DMS79 (cell line): ENCODE results near the gene PRM1.
"Not testable (repeated sequence)": the region's sequence is repeated elsewhere in the genome, so short reads cannot be mapped to it uniquely, and the experiment has no call there.

Experiments
- DNase-seq: peaks from one replicate; lab custom pipeline; 2025; lab: John Stamatoyannopoulos, UW

The PRM1 gene

DNA sequence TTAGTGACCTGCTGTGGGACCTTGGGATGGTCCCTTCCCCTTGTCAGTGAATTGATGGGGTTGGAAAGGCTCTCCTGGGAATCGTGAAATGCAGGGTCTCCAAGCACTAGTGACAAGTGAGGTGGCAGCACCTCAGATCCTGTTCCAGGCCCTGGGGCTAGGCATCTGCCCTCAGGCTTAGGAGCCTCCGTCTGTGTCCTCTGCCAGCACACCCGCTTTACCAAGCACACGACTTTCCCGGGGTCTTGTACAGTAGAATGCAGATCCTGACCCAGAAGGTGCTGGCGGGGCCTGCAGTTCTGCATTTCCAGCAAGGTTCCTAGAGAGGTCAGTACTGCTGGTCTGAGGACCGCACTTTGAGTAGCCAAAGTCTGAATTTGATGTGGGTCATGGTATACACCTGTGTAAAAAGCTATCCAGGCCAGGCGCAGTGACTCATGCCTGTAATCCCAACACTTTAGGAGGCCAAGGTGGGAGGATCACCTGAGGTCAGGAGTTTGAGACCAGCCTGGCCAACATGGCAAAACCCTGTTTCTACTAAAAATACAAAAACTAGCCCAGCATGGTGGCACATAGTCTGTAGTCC lies 33.3 kb upstream of the PRM1 start:
- DNase-seq: no peak

DNA sequence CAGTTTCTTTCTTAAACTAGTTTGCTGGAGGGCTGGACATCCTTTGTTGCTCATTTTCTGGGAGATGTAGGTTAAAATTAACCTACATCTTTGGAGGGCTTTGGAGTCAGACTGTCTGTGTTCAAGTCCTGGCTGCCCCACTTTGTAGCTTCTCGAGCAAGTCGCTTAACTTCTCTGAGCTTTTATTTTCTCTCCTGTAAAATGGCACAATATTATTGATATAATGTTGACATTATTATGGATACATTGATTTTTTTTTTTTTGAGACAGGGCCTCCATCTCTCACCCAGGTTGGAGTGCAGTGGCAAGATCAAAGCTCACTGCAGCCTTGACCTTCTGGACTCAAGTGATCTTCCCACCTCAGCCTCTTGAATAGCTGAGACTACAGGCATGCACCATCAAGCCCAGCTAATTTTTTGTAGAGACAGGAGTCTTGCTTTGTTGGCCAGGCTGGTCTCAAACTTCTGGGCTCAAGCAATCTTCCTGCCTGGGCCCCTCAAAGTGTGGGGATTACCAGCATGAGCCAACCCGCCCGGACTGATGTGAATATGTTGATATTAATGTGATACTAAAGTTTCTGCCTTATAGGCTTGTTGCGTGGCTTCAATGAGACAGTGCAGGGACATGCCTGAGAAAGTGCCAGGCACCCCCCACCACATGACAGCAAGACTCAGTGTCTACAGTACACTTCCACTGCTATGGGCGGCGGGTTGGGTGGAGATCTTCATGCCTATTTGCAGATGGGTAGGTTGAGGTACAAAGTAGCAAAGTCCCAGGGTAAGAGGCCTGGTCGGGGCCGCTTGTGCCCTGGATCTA lies 32.6 kb upstream of the PRM1 start:
- no peak for DNase-seq

DNA sequence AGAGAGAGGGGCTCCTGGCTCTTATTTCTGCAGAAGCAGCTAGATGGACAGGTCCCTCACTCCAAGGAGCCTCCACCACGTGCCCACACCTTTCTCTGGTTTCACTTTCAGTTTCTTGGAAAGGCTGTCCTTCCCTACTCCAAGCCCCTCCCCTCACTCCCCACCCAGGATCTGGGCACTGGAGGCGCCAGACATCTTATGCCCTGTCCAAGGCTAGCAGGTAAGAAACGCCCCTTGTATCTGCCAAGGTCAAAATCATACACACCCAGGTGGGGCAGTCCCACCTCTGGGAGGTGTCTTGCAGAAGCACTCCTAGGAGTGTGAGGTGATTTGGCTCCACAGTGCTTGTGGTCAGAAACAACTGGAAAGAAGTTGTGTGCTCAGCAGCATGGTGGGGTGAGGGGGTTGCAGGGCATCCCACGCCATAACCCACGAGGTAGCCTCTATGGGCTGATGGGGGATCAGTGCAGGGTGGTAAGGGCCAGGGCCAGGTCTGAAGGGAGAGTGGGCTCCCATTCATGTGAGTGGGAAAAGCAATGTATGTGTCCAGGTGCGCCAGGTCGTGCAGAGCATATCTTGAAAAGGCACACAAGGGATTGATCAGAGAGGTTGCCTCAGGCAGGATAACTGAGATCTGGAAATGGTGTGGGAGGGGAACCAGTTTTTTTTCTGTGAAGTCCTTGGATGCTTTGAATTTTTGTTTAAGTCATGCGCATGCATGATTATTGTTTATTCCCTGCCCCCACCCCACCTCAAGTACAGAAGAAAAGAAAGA lies 31.8 kb upstream of the PRM1 start:
- DNase-seq: peak; percentile 65

DNA sequence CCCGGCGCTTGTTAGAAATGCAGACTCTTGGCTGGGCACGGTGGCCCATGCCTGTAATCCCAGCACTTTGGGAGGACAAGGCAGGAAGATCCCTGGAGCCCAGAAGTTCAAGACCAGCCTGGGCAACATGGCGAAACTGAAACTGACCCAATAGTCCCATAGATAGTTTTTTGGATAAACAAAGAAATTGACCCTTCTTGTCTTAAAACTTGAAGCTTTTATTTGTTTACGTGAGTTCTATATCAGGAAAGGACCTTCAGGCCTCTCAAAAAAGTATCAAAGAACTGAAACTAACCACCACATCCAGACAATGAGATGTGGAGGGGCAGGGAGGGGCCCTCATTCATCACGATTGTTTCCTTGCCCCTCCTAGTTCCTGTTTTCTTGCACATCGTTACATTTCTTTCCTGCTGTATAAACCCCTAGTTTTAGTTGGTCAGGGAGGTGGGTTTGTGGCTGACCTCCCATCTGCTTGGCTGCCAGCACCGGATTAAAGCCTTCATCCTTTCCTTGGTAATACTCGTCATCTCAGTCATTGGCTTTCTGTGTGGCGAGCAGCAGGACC lies 29.9 kb upstream of the PRM1 start:
- DNase-seq: no peak

DNA sequence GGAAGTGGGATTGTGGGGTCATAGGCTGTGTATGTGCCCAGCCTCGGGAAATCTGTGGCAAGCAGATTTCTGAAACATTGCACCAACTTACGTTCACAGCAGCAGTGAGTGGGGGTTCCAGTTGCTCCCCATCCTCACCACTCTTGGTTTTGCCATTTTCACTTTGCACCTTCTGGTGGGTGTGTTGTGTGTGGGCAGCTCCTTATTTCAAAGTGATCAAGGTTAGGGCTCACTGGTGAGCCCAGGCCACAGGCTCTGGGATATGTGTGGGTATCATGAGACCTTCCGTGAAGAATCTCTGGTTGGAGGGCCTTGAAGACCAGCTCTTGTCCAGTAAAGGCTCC lies 29.5 kb upstream of the PRM1 start:
- no peak for DNase-seq

DNA sequence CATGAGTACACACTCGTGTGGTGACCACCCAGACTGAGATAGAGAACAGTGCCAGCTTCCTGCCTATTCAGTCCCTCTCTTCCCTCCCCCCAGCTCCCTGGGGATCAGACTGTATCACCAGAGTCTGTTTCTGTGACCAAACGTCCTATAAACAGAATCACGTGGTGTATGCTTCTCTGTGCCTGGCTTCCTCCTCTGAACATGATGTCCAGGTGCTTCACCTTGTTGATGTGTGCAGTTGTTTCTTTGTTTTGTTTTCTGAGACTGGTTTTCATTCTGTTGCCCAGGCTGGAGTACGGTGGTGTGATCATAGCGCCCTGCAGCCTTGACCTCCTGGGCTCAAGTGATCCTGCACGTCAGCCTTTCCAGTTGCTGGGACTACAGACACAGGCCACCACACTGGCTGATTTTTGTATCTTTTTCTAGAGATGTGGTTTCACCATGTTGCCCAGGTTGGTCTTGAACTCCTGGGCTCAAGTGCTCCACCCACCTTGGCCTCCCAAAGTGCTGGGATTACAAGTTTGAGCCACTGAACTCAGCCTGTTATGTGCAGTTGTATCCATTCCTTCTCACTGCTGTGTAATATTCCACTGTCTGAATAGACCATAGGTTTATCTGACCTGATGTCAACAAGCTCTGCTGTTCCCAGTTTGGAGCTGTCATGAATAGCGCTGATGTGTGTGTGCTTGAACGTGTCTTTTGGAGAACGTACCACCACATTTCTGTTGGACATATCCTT lies 28.9 kb upstream of the PRM1 start:
- DNase-seq: no peak

DNA sequence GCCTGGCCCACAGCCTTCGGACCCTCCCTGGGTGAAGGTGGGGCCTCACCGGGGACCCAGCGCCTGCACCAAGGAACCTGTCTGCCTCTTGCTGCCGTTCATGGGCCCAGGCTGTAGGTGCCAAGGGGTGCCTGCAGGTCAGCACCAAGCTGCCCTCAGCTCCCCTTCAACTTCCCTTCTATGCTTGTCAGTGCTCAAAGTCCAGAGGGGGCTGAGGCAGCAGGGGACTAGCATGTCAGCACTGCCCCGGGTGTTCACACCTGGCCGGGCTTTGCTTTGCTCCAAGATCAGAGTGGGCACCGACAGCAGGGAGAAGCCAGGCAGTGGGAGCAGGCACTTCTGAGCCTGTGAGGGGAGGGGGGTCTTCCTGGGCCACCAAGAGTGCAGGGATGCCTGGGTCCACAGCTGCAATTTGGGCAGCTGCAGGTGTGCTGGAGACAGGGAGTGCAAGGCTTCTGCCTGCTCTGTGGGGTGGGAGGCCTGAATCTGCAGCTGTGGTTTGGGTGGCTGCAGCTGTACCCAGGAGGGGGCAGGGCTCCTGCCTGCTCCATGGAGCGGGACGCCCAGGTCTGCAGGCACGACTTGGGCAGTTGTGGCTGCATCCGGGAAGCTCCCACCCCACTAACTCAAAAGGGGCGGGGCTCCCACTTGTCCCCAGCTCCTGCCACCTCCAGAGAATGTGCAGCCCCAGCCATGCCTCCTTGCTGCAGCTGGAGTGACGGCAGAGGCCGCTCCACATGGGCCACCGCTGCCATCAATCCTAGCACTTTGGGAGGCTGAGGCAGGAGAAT lies 27.6 kb upstream of the PRM1 start:
- no peak for DNase-seq

DNA sequence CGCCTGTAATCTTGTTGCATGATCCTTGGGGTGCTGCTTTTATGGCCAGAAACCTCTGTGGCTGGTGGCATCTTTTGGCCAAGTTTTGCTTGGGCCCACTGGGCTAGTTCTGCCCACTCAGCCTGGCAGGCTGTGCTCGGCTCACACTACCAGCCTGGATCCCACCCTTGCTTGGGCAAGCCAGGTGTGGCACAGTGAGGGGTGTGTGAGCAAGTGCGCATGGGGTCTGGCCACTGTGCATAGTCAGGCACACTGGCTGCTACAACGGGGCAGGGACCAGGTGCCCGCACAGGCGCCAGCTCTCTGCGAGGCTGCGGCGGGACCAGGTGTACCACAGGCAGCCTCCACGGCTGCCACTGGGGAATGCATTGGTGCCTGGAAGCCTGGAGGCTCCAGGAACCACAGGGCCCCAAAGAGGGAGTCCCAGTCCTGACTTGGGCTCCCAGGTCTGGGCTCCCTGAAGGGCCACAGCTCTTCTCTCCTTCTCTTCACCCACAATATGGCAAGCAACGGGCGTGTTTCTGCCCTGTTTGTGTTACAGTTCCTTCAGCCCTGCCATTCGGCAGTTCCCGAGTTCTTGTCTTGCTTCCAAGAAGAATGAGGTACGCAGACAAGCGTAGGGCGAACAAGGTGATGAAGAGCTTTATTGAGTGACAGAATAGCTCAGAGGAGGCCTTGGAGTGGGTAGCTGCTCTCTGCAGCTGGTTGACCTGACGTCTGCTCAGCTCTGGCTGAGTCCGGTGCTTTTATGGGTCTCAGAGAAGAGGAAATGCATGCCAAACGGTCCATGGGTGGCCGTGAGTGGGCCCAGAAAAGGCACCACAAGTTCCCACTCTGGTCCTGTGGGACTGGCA lies 26.7 kb upstream of the PRM1 start:
- no peak for DNase-seq

DNA sequence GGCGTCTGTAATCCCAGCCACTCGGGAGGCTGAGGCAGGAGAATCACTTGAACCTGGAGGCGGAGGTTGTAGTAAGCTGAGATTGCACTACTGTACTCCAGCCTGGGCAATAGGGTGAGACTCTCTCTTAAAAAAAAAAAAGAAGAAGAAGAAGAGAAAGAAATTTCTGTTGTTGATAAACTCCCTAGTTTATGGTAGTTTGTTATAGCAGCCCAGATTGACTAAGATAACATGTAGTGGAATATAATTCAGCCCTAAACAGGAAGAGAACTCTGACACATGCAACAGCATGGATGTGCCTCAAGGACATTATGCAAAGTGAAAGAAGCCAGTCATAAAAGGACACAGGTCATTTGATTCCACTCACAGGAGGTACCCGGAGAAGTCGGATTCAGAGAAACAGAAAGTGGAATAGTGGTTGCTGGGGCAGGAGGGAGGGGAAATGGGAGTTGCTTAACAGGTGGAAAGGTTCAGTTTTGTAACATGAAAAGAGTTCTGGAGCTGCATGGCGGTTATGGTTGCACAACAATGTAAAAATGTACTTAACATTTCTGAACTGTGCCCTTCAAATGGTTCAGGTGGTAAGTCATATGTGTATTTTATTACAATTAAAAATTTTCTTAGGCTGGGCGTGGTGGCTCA lies 26.0 kb upstream of the PRM1 start:
- no peak for DNase-seq

DNA sequence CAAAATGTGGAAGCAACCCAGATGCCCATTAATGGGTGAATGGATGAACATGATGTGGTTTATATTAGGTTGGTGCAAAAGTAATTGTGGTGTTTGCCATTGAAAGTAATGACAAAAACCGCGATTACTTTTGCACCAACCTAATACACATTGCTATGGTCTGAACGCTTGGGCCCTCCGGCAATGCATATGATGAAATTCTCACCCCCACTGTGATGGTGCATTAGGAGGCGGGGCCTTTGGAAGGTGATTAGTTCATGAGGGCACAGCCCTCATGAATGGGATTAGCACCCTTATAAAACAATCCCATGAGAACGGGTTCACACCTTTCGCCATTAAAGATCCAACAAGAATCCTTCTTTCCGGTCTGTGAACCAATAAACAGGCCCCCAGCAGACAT lies 25.3 kb upstream of the PRM1 start:
- no peak for DNase-seq

DNA sequence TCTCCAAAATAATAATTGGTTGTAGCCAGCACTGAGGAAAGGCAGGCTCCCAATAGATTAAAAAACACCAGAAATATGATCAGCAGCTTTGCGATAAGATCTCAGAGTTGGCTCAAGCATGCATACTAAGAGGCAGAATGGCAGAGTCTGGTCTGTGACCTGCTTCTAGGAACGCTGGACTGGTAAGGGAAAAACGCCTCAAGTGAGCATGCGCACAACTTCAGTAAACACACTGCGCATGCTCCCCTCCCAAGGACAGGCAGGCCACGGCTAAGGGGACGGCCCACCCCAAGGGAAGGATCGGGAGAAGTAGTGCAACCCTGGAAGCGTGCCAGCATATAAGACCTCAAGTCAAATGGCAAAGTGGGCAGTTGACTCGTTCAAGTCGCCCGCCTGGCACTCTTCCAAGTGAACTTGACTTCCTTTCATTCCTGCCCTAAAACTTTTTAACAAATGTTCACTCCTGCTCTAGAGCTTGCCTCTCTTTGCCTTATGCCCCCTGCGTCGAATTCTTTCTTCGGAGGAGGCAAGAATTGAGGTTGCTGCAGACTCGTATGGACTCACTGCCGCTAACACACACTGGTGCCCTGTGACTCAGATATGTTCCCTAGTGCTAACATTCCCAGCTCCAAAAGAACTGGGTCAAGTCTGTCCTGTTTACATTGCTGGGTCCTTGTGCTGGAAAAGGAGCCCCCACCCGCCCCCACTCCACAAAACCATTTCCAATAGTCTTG lies 22.4 kb upstream of the PRM1 start:
- peak; percentile 84 for DNase-seq

DNA sequence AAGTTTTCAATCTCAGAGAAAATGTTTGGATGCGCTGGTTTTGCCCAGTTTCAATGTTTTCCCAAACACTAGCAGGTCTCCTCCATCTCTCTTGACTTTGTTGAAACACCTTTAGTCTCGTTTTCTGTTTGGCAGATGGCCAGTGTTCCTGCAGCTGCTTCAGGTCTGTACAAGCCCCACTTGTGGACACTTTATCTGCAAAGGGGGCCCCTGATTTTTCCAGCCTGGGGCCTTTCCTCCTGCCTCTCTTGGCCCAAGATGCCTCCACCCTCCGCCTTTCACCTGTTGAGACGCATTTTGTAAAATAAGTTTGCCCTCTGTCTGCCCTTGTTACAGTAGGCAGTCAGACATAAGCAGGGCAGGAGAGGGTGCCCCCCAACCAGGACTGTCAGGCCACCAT lies 21.8 kb upstream of the PRM1 start:
- peak; percentile 90 for DNase-seq

DNA sequence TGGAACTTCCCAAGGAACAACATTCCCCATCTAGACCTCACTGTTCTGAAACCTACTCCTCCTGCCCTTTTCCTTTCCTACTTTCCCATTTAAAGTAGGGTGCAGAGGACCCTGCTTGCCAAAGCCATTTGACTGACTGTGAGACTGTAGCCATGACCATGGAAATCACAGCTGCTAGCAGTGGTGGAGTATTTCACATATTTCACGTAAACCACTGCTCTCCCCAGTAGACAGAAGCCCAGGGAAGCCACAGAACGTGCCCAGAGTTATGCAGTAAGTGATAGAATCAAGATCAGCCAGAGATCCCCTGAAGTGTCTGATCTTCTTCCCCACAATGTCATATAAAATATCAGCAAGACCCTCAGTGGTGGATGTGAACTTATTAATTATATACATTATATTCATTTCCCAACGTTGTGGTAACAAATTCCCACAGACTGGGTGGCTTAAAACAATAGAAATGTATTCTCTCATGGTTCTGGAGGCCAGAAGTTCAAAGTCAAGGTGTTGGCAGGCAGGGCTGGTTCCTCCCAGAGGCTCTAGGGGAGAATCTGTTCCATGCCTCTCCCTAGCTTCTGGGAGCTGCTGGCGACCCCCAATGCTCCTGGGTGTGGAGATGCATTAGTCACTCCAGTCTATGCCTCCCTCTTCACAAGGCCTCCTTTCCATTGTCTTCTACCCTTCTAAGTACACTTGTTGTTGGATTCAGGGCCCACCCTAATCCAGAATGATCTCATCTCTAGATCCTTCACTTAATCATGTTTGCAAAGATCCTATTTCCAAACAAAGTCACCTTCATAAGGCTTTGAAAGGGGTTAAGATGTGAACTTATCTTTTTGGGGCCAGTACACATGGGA lies 20.7 kb upstream of the PRM1 start:
- DNase-seq: no peak

DNA sequence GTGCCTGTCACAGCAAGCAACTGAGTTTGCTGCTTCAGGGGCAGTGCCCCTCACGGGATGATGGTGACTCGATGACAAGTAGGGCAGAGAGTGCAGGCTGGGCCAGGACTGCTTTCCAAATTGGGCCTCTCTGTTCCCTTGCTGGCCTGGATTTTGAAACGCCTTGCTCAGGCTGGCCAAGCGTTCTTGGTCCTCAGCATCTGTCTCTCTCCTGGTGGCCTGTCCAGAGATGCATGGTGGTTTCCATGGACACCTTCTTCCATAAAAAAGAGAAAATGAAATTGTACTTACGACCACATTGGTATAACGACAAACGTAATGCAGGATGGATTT lies 19.4 kb upstream of the PRM1 start:
- no peak for DNase-seq

DNA sequence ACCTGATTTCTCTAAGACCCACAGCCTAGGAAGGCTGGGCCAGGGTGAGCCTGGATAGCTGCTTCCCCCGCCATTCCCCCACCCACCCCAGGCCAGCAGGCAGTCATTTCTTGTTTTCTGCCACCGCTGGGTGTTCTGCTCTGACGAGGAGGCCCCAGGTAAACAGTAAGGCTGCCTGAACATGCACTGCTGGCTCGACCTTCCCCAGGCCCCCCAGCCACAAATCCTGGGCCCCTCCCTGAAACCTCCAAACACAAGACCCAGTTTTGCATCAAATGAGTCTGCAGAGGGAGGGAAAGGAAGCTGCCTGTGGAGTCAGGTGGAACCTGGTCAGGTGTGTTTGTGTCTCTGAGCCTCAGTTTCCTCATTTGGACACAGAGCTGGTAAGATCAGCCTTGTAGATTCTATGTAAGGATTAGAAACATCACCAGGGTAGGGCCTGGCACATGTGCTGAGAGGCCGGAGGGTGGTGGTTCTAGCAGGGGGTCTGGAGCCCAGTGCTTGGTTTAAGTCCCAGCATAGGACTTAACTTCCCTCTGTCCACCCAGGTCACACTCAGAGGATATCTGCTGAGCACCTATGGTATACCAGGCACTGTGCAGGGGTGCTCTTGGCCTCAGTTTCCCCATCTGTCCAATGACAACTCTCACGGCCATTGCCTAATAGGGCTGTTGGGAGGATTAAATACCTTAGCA lies 18.9 kb upstream of the PRM1 start:
- DNase-seq: no peak

DNA sequence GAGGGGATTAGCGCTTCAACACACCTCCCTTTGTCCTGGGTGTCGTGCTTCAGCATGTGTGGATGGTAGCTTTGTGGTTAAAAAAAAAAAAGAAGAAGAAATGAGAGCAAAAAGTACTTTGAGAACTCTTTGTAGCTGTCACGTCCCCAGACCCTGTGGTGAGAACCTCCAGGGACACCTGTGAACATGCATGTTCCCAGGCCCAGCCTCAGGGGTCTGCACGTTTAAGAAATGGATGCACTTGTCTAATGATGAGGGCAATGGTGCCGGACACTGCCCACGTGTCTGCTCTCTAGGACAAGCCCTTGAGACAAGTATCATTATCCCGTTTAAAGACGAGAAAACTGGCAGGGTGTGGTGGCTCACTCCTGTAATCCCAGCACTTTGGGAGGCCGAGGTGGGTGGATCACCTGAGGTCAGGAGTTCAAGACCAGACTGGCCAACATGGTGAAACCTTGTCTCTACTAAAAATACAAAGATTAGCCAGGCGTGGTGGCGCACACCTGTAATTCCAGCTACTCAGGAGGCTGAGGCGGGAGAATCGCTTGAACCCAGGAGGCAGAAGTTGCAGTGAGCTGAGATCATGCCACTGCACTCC lies 17.9 kb upstream of the PRM1 start:
- not testable (repeated sequence) for DNase-seq

DNA sequence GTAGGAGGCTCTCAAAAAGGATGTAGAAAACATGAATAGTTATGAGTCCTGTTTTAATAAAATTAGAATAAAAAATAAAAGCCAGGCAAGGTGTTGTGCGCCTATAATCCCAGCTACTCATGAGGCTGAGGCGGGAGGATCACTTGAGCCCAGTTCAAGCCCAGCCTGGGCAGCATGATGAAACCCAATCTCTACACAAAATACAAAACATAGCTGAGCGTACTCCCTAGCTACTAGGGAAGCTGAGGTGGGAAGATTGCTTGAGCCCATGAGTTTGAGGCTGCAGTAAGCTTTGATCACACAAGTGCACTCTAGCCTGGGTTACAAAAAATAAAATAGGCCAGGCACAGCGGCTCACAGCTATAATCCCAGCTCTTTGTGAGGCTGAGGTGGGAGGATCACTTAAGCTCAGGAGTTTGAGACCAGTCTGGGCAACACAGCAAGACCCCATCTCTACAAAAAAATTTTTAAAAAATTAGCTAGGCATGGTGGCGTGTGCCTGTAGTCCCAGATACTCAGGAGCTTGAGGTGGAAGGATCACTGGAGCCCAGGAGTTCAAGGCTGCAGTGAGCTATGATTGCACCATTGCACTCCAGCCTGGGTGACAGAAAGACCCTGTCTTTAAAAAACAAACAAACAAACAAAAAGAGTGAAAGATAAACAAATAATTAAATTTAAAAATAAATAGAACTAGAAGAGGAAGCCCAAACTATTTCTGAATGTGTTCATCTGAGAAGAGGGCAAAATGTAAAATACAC lies 17.2 kb upstream of the PRM1 start:
- DNase-seq: no peak
